Stimulated activated CD8-positive, alpha-beta memory T cell treated with anti-CD3 and anti-CD28 coated beads, Interleukin-7, amount 100 ng/mL, for 48 hours (primary cell): ENCODE results near the gene CARD14.
"Not testable (repeated sequence)": the region's sequence is repeated elsewhere in the genome, so short reads cannot be mapped to it uniquely, and the experiment has no call there.

ENCODE experiments used
- DNase-seq, 2 donors: peaks; one replicate each; pipeline ENCODE4 v3.0.0-alpha.2; 2020; ENCODE audit warnings: low read depth in 1 of 2; ENCODE audit errors: extremely low read depth in 1 of 2

Gene CARD14

DNA sequence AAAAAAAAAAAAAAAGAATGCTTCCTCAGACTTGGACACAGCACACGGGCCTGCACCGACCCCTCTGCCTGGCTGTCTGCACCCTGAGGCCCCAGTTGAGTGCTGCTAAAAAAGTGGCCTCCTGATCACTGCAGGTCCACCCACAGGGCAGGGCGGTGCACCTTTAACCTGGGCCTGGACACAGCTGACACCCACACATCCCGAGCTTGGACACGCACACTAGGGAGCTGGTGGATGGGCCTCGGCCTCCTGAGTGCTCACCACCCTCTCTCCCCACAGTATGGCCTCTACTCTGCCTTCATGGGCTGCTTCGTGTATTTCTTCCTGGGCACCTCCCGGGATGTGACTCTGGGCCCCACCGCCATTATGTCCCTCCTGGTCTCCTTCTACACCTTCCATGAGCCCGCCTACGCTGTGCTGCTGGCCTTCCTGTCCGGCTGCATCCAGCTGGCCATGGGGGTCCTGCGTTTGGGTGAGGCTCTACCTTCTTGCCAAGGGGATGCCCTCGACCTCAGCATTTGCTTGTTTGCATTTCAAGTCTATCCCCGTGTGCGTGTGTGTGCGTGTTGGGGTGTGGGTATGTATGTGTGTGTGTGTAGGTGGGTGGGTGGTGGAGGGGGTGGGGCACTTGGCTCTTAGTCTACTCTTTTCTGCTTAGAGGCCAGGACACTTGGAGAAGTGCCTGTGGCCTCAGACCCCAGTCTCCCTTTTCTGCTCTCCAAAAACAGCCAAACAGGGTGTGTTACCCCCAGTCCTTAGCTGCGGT is 52.7 kb downstream of the CARD14 start:
- DNase-seq = no peak

DNA sequence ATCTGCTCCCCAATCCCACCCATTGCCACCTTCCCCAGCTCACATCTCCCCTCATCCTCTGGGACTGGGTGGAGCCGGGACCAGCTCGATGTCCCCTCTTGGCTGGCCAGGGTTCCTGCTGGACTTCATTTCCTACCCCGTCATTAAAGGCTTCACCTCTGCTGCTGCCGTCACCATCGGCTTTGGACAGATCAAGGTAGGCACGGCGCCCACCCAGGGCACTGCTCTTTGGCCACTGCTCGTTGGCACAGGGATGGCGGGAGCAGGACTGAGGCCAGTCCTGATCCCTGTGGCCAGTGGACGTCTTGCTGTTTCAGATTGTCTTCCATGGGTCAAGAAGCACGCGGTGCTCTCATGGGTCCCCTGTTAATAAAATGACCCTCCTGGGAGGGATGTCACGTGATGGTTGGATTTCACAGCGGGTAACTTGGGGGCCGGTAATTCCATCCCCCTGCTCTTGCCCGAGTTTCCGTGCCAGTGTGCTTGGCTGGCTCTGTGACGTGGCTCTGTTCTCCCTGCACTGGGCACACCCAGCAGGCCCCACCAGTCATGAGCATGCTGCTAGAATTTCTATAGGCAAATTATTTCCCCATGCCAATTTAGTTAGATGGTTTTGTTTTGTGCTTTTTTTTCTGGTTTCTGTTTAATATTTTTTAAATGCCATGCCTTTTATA is 53.4 kb downstream of the CARD14 start:
- DNase-seq = no peak

DNA sequence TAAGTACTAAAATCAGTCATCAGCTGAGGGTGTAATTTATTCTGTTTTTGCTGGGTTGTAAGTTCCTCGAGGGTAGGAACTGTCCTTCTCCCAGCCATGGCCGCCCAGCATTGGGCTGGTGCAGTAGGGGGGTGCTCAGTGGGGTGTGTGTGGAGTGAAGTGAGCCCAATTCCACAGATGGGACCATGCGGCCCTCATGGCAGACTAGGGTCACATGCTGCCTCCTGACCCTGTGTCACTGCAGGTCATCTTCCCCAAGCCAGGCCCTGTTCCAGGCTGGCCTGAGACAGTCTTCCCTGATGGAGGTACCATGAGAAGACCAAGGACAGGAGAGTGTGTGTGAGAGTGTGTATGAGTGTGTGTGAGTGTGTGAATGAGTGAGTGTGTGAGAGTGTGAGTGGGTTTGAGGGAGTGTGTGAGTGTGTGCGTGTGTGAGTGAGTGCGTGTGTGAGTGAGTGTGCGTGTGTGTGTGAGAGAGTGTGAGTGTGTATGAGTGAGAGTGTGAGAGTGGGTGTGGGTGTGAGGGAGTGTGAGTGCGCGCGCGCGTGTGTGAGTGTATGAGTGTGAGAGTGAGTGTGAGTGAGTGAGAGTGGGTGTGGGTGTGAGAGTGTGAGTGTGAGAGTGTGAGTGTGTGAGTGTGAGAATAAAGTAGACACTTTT is 54.1 kb downstream of the CARD14 start:
- DNase-seq = no peak

DNA sequence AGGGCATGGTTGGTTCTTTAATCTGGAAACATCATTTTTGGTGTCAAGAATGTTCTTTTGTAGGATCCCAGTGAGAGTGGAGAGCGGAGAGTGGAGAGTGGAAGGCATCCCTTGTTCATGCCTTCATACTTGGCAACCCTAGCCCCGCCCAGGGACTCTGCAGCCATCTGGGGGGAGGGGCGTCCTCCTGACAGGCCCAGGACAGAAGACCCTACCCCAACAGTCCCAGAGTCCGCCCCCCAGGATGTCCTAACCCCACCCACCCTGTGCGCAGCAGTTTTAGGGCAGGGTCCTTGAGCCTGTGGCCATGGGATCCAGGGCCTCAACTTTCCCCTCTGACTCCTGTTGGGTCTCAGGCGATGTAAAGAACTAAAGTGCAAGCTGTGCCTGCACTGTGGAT is 54.9 kb downstream of the CARD14 start:
- DNase-seq = no peak

DNA sequence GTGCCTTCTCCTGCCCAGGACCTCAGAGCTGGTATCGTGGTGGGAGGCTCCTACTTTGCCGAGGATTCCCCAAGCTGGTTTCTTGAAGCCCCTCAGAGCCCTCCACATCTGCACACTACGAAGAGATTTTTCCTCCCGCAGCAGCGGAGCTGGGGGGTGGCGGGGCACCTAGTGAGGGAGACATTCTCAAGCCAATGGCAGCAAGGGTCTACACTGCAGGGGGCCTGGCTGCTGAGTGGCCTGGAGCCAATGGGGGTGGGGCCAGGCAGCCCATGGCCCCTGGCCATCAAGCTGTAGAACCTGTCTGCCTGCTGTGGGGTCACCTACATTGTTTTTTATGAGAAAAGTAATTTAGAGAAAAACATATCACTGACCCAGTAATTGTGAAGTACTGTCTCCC is 55.4 kb downstream of the CARD14 start:
- DNase-seq = no peak

DNA sequence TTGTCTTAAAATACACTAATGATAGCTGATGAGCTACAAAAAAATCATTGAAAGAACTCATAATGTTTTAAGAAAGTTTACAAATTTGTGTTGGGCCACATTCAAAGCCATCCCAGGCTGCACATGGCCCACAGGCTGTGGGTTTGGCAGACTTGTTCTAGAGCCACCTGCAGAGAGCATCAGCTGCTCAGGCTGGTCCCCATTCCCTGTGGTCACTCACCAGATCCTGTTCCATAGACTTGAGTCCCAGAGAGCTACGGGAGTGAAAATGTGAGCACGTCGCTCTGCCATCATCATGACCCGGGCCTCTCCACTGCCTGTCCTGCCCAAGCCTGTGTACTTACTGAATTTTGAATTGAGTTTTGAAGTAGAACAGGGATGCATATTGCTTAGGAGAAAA is 57.3 kb downstream of the CARD14 start:
- no peak for DNase-seq

DNA sequence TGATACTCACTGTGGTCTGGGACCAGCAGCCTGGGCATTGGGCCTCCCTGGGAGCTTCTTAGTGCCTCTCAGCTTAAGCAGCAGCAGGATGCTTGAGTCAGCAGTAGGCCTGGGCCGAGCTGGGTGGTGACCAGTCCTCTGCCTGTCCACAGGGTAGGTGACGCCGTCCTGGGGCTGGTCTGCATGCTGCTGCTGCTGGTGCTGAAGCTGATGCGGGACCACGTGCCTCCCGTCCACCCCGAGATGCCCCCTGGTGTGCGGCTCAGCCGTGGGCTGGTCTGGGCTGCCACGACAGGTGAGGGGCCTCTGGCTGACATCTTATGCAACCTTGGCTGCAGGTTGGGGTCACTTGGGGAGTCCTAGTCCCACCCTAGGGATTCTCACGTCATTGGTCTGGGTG is 57.8 kb downstream of the CARD14 start:
- no peak for DNase-seq

DNA sequence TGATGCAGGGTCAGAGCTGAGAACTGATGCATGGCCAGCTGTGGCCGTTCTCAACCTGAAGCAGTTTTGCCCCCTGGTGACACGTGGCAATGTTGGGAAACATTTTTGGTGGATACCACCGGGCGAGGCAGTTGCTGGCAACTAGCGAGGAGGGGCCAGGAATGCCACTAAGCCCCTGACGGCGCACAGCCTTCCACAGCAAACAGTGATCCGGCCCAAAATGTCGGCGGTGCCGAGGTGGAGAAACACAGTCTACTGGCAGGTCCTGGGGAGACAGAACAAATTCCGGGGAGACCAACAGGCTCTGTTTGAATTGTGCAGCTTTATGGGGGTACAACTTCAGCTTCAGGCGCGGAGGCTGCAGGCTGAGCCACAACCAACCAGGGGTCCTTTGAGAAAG is 58.6 kb downstream of the CARD14 start:
- no peak for DNase-seq

DNA sequence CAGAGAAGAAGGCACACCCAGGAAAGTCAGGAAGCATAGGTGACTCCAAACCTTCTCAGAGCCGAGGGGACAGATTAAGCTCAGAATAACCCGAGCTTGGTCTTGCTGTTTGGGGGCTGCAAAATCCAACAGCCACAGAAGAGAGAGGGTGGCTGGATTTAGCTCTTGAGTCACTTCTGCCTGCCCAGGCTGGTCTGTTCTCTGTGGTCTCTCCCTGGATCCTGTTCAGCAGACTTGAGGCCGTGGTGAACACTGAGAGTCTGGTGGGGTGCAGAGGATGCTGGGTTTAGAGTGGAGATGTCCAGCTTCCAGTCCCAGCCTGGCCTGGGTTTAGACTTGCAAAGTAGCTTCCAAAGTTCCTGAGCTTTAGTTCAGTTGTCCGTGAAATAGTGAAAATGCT is 59.2 kb downstream of the CARD14 start:
- DNase-seq = no peak

DNA sequence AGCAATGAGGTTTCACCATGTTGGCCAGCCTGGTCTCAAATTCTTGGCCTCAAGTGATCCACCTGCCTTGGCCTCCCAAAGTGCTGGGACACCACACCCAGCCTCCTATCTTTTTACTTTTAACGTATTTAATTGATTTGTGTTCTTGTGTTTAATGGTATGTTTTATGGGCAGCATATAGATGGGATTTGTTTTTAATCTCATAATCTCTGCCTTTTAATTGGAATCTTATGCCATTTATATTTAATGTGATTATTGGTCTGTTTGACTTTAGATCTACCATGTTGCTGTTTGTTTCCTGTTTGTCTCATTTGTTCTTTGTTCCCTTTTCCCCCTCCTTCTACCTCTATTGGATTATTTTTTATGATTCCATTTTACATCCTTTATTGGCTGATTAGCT is 62.6 kb downstream of the CARD14 start:
- DNase-seq = no peak

DNA sequence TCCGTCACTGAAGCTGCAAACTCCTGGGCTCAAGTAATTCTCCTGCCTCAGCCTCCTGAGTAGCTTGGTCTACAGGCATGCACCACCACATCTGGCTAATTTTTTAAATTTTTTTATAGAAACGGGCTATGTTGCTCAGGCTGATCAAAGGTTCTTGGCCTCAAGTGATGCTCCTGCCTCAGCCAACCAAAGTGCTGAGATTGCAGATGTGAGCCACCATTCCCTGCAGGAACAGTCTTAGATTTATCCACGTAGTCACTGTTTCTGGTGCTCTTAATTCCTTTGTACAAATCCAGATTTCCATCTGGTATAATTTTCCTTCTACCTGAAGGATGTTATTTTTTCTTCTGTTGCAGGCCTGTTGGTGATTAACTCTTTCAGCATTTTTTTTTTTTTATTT is 63.4 kb downstream of the CARD14 start:
- no peak for DNase-seq

DNA sequence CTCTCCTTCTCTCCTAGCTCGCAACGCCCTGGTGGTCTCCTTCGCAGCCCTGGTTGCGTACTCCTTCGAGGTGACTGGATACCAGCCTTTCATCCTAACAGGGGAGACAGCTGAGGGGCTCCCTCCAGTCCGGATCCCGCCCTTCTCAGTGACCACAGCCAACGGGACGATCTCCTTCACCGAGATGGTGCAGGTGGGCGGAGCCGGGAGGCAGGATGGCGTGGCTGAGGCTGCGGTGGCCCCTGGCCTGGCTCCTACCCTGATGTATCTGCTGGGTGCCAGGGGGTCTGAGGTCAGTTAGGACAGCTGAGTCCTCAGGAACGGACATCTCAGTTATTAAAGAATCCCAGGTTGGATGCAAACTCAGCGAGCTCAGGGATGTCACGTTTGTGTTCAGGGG is 67.1 kb downstream of the CARD14 start:
- DNase-seq = no peak

DNA sequence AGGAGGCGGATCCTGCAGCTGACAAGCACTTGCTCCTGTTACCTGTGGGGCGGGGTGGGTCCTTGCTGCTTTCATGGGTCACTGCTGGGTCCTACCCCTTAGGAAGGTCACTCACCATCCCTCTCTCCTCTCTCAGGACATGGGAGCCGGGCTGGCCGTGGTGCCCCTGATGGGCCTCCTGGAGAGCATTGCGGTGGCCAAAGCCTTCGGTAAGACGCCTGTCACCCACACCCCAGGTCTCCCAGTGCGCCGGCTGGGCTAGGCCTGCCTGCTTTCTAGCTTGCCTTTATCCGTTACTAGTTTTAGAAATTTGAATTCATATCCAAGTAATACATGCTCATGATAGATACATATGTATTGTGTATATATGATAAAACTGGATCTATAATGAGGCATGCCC is 67.6 kb downstream of the CARD14 start:
- DNase-seq = no peak

DNA sequence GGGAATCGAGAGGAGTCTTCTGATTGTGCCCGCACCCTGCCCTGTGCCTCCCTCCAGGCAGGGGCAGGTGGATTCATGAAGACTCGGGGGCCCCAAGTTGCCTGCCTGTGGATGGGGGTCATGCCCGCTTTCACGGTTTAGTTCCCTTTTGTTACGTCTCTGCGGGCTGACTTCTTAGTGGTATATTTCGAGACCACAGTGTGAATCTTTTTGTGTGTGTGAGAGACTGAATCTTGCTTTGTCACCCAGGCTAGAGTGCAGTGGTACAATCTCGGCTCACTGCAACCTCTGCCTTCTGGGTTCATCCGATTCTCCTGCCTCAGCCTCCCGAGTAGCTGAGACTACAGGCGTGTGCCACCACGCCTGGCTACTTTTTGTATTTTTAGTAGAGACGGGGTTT is 72.7 kb downstream of the CARD14 start:
- DNase-seq = no peak

DNA sequence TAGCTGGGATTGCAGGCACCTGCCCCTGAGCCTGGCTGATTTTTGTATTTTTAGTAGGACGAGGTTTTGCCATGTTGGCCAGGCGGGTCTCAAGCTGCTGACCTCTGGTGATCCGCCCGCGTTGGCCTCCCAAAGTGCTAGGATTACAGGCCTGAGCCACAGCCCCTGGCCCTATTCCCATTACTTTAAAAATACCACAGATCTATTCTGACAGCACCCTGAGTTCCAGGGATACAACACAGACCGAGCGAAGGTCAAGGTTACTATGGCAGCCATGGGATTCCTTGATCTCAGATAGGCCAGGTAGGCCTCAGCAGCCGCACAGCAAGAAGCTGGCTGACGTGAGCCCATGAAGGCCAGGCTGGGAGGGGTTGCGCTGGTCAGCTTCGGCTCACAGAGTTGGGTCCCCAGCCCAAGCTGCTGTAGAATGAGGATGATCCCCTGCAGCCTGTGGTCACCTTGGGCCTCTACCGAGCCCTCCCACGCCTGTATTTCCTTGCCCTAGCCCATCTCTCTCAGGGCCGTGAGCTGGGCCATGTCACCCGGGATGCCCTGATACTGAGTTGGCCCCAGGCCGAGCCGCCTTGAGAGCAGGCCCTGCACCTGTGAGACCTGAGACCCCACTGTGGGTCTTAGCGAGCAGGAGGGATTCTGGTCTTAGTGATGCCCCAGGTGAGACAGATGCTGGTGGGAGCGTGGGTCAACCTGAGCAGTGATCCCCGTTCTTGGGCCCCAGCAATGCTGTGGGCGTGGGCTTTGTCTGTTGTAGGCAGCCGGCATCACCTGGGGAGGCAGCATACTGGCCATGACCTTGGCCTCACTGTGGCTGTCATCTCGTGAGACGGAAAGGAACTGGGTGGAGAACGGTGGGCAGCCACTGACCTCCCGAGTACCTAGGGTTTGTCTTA is 74.0 kb downstream of the CARD14 start:
- no peak for DNase-seq

DNA sequence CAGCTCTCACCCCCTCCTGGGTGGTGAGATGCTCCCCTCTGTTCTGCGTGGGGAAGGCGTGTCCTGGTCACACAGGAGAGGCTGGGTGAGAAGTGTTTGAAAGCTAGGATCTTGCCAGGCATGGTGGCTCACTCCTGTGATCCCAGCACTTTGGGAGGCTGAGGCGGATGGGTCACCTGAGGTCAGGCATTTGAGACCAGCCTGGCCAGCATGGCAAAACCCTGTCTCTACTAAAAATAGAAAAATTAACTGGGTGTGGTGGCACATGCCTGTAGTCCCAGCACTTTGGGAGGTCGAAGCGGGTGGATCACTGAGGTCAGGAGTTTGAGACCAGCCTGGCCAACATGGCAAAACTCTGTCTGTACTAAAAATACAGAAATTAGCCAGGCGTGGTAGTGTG is 74.6 kb downstream of the CARD14 start:
- not testable (repeated sequence) for DNase-seq

DNA sequence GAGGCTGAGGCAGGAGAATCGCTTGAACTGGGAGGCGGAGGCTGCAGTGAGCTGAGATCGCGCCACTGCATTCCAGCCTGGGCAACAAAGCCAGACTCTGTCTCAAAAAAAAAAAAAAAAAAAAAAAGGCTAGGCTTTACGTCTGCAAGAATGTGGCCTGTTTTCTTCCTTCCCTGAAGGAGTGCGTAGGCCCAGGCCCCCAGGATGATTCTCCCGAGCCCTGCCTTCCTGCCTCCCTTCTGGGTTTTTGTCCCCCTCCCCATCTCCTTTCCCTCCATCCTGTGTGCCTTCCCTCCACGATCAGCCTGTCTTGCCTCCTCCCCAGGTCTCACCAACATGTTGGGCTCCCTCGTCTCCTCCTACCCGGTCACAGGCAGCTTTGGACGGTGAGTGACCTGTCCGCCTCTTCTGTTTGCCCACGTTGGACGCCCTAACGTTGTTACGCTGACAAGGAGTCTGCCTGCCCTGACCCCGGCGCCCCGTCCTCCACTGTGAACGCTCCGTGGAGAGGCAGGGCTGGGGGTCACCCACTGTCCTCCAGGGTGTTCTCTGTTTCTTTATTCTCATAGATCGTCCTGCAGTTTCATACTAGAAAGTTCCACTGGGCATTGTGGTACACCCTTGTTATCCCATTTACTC is 75.2 kb downstream of the CARD14 start:
- no peak for DNase-seq

DNA sequence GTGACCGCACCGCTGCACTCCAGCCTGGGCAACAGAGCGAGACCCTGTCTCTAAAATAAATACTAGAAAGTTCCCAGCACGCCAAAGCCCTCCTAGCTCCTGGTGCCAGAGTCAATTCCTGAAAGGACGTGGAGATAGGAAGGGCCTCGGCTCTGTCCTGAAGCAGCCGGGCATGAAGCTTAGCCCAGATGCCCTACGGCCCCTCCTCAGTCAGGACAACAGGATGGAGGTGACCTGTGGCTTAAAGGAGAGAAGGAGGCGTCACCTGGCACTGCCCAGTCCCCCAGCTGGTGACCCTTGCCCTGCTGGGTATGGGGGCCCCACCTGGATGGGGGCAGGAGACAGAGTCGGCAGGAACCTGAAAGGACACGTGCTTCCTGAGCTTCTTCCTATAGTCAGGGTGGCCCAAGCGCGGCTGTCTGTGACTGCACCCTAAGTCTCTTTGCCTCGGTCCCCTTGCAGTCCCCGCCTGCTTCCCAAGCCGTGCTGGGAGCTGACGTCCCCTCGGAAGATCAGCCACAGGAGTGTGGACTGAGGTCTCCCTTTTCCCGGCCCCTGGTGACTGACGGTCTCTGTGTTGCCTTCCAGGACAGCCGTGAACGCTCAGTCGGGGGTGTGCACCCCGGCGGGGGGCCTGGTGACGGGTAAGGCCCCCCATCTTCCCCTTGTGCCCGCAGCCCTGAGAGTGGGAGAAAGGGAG is 75.9 kb downstream of the CARD14 start:
- DNase-seq = no peak

DNA sequence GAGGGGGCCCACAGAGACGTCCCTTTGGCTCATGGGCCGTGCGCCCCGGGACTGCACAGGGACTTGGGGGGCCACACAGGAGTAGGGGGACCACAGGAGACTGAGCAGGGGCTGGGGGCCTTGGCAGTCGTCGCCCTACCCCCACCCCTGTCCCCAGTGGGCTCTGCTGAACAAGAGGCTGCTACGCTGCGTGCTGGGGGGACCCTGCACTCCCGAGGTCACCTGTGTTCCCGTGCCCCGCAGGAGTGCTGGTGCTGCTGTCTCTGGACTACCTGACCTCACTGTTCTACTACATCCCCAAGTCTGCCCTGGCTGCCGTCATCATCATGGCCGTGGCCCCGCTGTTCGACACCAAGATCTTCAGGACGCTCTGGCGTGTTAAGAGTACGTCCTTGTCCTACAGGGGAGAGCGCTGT is 76.4 kb downstream of the CARD14 start:
- no peak for DNase-seq

DNA sequence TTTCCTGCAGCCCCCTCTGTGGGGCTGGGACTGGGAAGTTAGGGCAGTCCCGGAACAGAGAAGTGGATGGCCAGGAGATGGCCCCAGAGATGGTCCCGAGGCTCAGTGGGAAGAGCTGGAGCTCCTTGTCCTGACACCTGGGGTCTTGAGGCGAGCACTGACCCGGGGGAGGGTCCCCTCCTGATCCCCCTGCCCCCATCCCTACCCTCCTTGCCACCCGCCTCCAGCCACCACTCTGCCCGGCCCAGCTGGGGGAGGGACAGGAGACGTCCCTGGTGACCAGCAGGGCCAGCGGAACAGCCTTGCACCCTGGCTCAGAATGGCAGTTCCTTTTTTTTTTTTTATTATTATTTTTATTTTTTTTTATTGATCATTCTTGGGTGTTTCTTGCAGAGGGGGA is 76.9 kb downstream of the CARD14 start:
- no peak for DNase-seq
